B cell (primary cell): ENCODE data around the gene ITGA6. TPM values are rescaled to one million over a fixed set of nuclear protein-coding genes. Genes with fewer than 3 reads are reported as not detected.

Experiments used
- ATAC-seq: fragments of 200-7000 bp; cut with Tn5 transposase; one replicate; pipeline ENCODE4 v1.10.0; 2021; ENCODE audit warnings: low read depth, mild to moderate bottlenecking, moderate number of reproducible peaks, moderate library complexity
- CTCF ChIA-PET: fragments of 350-600 bp; sonication (Branson Sonifier 250); formaldehyde crosslinking; loops from one replicate; lab custom pipeline; 2021; ENCODE audit warnings: antibody characterized with exemption, inconsistent platforms; lab: Charles Lee
- POLR2A ChIA-PET: fragments of 350-600 bp; sonication (Branson Sonifier 250); formaldehyde crosslinking; loops from one replicate; lab custom pipeline; 2021; ENCODE audit warnings: antibody characterized with exemption; lab: Charles Lee
- DNase-seq: peaks from one replicate; pipeline ENCODE4 v3.0.0; 2013
- H2AFZ ChIP-seq: 2 replicates; pipeline ENCODE4 v1.6.1; 2012; ENCODE audit warnings: mild to moderate bottlenecking, low read depth, low read length; ENCODE audit not compliant: insufficient read depth, poor library complexity, severe bottlenecking
- H3K27ac ChIP-seq, 2 donors: 1 replicate in 1 of 2; 2 replicates in 1 of 2; pipeline ENCODE4 v1.5.1; 2012 to 2013; ENCODE audit warnings: low read length in 2 of 2, mild to moderate bottlenecking in 2 of 2, moderate library complexity in 1 of 2
- H3K27me3 ChIP-seq, 4 experiments: fragments of 200-600 bp in 1 of 4; sonication (generic) in 1 of 4; replicated peaks in 1 of 4; 1 replicate in 2 of 4; 2 replicates in 2 of 4; pipeline versions ENCODE4 v1.6.1 to v1.7.0; 2013 to 2016; ENCODE audit warnings: low read length in 3 of 4, mild to moderate bottlenecking in 2 of 4, mixed read lengths in 1 of 4, moderate library complexity in 1 of 4; ENCODE audit not compliant: insufficient read depth in 4 of 4, control insufficient read depth in 3 of 4; ENCODE audit errors: control extremely low read depth in 1 of 4
- H3K36me3 ChIP-seq, 2 experiments: replicated peaks in 1 of 2; 1 replicate in 1 of 2; 2 replicates in 1 of 2; pipeline versions ENCODE4 v1.6.1 to v1.7.1; 2013; ENCODE audit warnings: low read length in 1 of 2; ENCODE audit not compliant: insufficient read depth in 2 of 2, control insufficient read depth in 1 of 2; ENCODE audit errors: control extremely low read depth in 1 of 2, extremely low read depth in 1 of 2
- H3K4me1 ChIP-seq, 2 donors: fragments of 200-600 bp in 1 of 2; sonication (generic) in 1 of 2; 1 replicate in 1 of 2; 2 replicates in 1 of 2; pipeline versions ENCODE4 v1.5.1 to v1.6.1; 2013 to 2017; ENCODE audit warnings: low read length in 2 of 2; ENCODE audit not compliant: control insufficient read depth in 2 of 2, insufficient read depth in 2 of 2
- H3K4me2 ChIP-seq: replicated peaks from 2 replicates; pipeline ENCODE3; 2012; ENCODE audit warnings: mild to moderate bottlenecking, low read depth, low read length; ENCODE audit not compliant: poor library complexity, severe bottlenecking
- H3K4me3 ChIP-seq, 5 experiments: fragments of 200-600 bp in 1 of 5; sonication (generic) in 1 of 5; 1 replicate in 3 of 5; 2 replicates in 2 of 5; pipeline versions ENCODE4 v1.5.1 to v1.7.0; 2011 to 2016; ENCODE audit warnings: low read length in 4 of 5, mild to moderate bottlenecking in 4 of 5, low read depth in 2 of 5, control low read depth in 1 of 5, moderate library complexity in 1 of 5; ENCODE audit not compliant: insufficient read depth in 1 of 5; ENCODE audit errors: control extremely low read depth in 1 of 5, extremely low read depth in 1 of 5
- H3K79me2 ChIP-seq: fragments of 200-600 bp; sonication (generic); one replicate; pipeline ENCODE4 v1.6.0; 2016; ENCODE audit warnings: low read length; ENCODE audit not compliant: control insufficient read depth, insufficient read depth
- H3K9ac ChIP-seq: fragments of 200-600 bp; sonication (generic); 2 replicates; pipeline ENCODE4 v1.6.1; 2017; ENCODE audit warnings: mild to moderate bottlenecking, low read length, moderate library complexity
- H3K9me3 ChIP-seq, 3 donors: one replicate each; pipeline versions ENCODE4 v1.6.1 to v1.7.1; 2013; ENCODE audit warnings: low read length in 2 of 3; ENCODE audit not compliant: control insufficient read depth in 2 of 3, insufficient read depth in 1 of 3; ENCODE audit errors: control extremely low read depth in 1 of 3
- H4K20me1 ChIP-seq: 2 replicates; pipeline ENCODE4 v1.6.0; 2012; ENCODE audit warnings: mild to moderate bottlenecking, low read length; ENCODE audit not compliant: insufficient read depth, control insufficient read depth, poor library complexity, severe bottlenecking
- H3K27ac Mint-ChIP-seq: one replicate; pipeline ENCODE4 v1.8.0; 2021; ENCODE audit warnings: mixed read lengths
- H3K27me3 Mint-ChIP-seq: one replicate; pipeline ENCODE4 v1.8.0; 2021; ENCODE audit warnings: mixed read lengths
- H3K4me1 Mint-ChIP-seq: one replicate; pipeline ENCODE4 v1.8.0; 2021; ENCODE audit warnings: mixed read lengths
- H3K4me3 Mint-ChIP-seq: one replicate; pipeline ENCODE4 v1.8.0; 2021; ENCODE audit warnings: mixed read lengths
- H3K9me3 Mint-ChIP-seq: one replicate; pipeline ENCODE4 v1.8.0; 2022; ENCODE audit warnings: mixed read lengths; ENCODE audit not compliant: insufficient read depth
- EZH2 ChIP-seq: IDR thresholded peaks from 2 replicates; pipeline ENCODE4 v1.6.1; 2012; ENCODE audit warnings: borderline replicate concordance, low read depth, mild to moderate bottlenecking, moderate library complexity, low read length; ENCODE audit not compliant: insufficient read depth, poor library complexity, severe bottlenecking
- WGBS: methylation state at CpG from one replicate; pipeline ENCODE4 v1.1.5; 2013; ENCODE audit warnings: missing lambda C conversion rate; ENCODE audit not compliant: insufficient coverage; 5-methylcytosine and 5-hydroxymethylcytosine counted together
- intact Hi-C: fragments of 100-400 bp; cut with micrococcal nuclease; formaldehyde crosslinking; loops from one replicate; pipeline ENCODE4 v1.10.0; 2022
- polyA plus RNA-seq: library from polyadenylated mRNA; depleted of rRNA; stranded (reverse); fragments of >200 nt; gene quantifications from 2 replicates; pipeline ENCODE4 v1.2.3, GENCODE V29; 2012
- total RNA-seq, 2 donors: library from RNA; stranded (reverse); fragments of 120-200 nt in 1 of 2; gene quantifications; 1 replicate in 1 of 2; 2 replicates in 1 of 2; pipeline versions ENCODE4 v1.2.3 to v1.2.4, GENCODE V29; 2013 to 2022
- TF ChIP-seq, protein P1 (sequence below): fragments of 200-600 bp; IDR thresholded peaks from one replicate; pipeline ENCODE4 v1.8.0; 2022; ENCODE audit warnings: antibody characterized with exemption, mild to moderate bottlenecking

Gene ITGA6
- total and polyA plus RNA-seq, 2 donors (not counting 1 experiment from before 2014, with no cell fraction given): 0.17 to 0.98 TPM

DNA sequence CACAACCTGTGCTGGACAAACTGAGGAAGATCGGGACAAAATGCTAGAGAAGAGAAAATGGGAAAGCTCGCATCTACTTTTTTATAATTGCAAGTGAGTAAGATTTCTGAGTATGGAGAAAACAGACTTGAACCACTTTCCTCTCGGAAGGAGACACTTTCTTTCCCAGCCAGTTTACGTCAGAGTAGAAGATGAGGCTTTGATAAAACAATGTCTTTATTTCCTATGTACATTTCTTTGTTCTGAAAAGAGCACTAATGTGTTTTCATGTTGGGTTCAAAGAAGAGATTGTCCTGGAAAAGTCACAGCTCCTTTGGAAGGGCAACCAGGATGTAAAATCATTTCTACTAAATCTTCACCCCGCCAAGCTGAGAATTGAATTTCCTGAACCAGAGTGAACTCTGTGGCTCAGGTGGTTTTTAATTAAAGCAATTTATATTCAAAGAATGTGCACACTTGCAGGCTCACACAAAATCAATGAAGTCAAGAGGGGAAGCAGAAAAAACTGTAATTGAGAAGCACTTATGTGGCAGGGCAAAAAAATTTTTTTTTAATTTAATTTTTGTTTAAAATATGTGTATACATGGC lies 23.4 kb upstream of the ITGA6 start:
- no peak overlapping the region for H3K9ac ChIP-seq
- POLR2A ChIA-PET: no interaction called here
- peaks cover 0 to 3% (median 0%) of the 10 kb centered on the region in 4 experiments for H3K27me3 ChIP-seq
- no peak overlapping the region for H3K4me2 ChIP-seq
- H3K79me2 ChIP-seq: no peaks in the 10 kb centered on the region
- ATAC-seq (no peak), DNase-seq (no peak)
- WGBS: 80% methylated on average over 1 of the region's 5 CpGs
- CTCF ChIA-PET: no interaction called here
- H2AFZ ChIP-seq: no peak overlapping the region
- no peak overlapping the region for H3K27ac ChIP-seq
- Mint-ChIP-seq H3K27ac (no peak overlapping the region), H3K9me3 (no peaks in the 10 kb centered on the region), H3K4me3 (no peak overlapping the region), H3K27me3 (no peaks in the 10 kb centered on the region), H3K4me1 (no peaks in the 10 kb centered on the region)
- no peaks in the 10 kb centered on the region for H3K9me3 ChIP-seq
- H3K36me3 ChIP-seq: no peaks in the 10 kb centered on the region
- no peak for TF ChIP-seq EZH2
- TF ChIP-seq, protein P1, sequence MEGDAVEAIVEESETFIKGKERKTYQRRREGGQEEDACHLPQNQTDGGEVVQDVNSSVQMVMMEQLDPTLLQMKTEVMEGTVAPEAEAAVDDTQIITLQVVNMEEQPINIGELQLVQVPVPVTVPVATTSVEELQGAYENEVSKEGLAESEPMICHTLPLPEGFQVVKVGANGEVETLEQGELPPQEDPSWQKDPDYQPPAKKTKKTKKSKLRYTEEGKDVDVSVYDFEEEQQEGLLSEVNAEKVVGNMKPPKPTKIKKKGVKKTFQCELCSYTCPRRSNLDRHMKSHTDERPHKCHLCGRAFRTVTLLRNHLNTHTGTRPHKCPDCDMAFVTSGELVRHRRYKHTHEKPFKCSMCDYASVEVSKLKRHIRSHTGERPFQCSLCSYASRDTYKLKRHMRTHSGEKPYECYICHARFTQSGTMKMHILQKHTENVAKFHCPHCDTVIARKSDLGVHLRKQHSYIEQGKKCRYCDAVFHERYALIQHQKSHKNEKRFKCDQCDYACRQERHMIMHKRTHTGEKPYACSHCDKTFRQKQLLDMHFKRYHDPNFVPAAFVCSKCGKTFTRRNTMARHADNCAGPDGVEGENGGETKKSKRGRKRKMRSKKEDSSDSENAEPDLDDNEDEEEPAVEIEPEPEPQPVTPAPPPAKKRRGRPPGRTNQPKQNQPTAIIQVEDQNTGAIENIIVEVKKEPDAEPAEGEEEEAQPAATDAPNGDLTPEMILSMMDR: no peak
- H3K4me3 ChIP-seq: no peak overlapping the region
- no peaks in the 10 kb centered on the region for H4K20me1 ChIP-seq
- H3K4me1 ChIP-seq: no peaks in the 10 kb centered on the region
- intact Hi-C loops: no loop called here

DNA sequence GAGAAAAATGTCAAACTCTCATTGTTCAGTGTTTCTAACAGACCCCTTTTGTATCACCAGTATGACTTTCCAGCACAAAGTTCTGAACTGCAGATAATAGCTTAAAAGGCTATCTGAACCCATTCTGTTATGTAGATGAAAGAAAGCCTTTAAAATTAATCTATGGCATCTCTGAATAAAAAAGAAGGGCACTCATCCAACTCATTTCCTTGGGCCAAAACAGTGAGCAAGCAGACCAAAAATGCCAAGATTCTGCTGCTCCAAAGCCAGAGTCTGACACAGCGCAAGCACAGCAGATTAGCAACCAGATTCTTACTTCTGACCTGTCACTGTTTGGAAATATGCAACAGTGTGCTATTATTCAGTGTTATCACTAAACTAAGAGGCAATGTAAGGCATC lies 22.6 kb upstream of the ITGA6 start:
- Histone ChIP-seq H3K4me2 (no peak overlapping the region), H3K4me1 (no peaks in the 10 kb centered on the region), H2AFZ (no peak overlapping the region), H4K20me1 (no peaks in the 10 kb centered on the region), H3K4me3 (no peak overlapping the region), H3K9ac (no peak overlapping the region), H3K79me2 (no peaks in the 10 kb centered on the region), H3K27ac (no peak overlapping the region), H3K9me3 (no peaks in the 10 kb centered on the region), H3K27me3 (peaks cover 0 to 3% (median 0%) of the 10 kb centered on the region in 4 experiments), H3K36me3 (no peaks in the 10 kb centered on the region)
- no peak for DNase-seq
- TF ChIP-seq EZH2: no peak
- TF ChIP-seq, protein P1: no peak
- Mint-ChIP-seq H3K4me1 (no peaks in the 10 kb centered on the region), H3K4me3 (no peak overlapping the region), H3K27me3 (no peaks in the 10 kb centered on the region), H3K27ac (no peak overlapping the region), H3K9me3 (no peaks in the 10 kb centered on the region)
- no peak for ATAC-seq
- POLR2A ChIA-PET: no interaction called here
- WGBS: no CpG with 5 or more reads among the region's 1 CpG
- CTCF ChIA-PET: interaction anchor here (0.6 kb wide), 1 partner anchor 415 kb away, joined by 5 read pairs; no protein-coding TSS in a partner anchor
- intact Hi-C loops: no loop called here
